GM15510 (cell line): Measurements from ENCODE around the gene FAM240A.

Source experiments
- POLR2A ChIP-seq: IDR thresholded peaks from 3 replicates; pipeline ENCODE4 v1.6.1; 2011; ENCODE audit warnings: borderline replicate concordance; ENCODE audit not compliant: insufficient read length; ENCODE audit errors: extremely low read depth

Gene FAM240A

GRCh38 chr3:46612324-46612723, at the start of gene FAM240A:
FAM240A (plus strand) TSS chr3:46612525; CDS start chr3:46612684, 159 bp downstream.
- no peak for TF ChIP-seq POLR2A

- no peak for TF ChIP-seq POLR2A
Observed at GRCh38 chr3:46564190-46565021, 47.9 kb upstream of the FAM240A start.

- TF ChIP-seq POLR2A, result no peak
Observed at GRCh38 chr3:46565077-46565476, 47.2 kb upstream of the FAM240A start.

GRCh38 chr3:46565607-46566039, 46.7 kb upstream of the FAM240A start:
- no peak for TF ChIP-seq POLR2A

GRCh38 chr3:46566040-46566641, 46.2 kb upstream of the FAM240A start, which contains the start of gene LRRC2:
LRRC2 (minus strand) TSS chr3:46566302; CDS start chr3:46551591, 14,711 bp downstream.
- no peak for TF ChIP-seq POLR2A

- TF ChIP-seq POLR2A, result no peak
Observed at GRCh38 chr3:46571684-46572083, 40.6 kb upstream of the FAM240A start.

GRCh38 chr3:46573701-46574100, 38.6 kb upstream of the FAM240A start:
- TF ChIP-seq POLR2A, result no peak

- no peak for TF ChIP-seq POLR2A
Observed at GRCh38 chr3:46574243-46574646, 38.1 kb upstream of the FAM240A start.

- no peak for TF ChIP-seq POLR2A
Observed at GRCh38 chr3:46574881-46575576, 37.3 kb upstream of the FAM240A start.

- TF ChIP-seq POLR2A, result no peak
Observed at GRCh38 chr3:46575577-46576222, 36.6 kb upstream of the FAM240A start.

GRCh38 chr3:46576386-46576785, 35.9 kb upstream of the FAM240A start:
- no peak for TF ChIP-seq POLR2A

- TF ChIP-seq POLR2A, result no peak
Observed at GRCh38 chr3:46576879-46577278, 35.4 kb upstream of the FAM240A start.

GRCh38 chr3:46578973-46579755, 33.2 kb upstream of the FAM240A start:
- no peak for TF ChIP-seq POLR2A

- TF ChIP-seq POLR2A, result no peak
Observed at GRCh38 chr3:46579756-46580286, 32.5 kb upstream of the FAM240A start.
